Gastrocnemius medialis (tissue), 4 donors: ENCODE results near the gene ZSWIM1. TPM values are rescaled to one million over a fixed set of nuclear protein-coding genes. Genes with fewer than 3 reads are reported as not detected.

ENCODE experiments used
- ATAC-seq, 2 donors: fragments of 150-250 bp; one replicate each; pipeline ENCODE4 v1.9.1; 2016
- DNase-seq, 2 donors: peaks; one replicate each; pipeline ENCODE4 v3.0.0-alpha.2; 2019
- H3K27ac ChIP-seq, 4 donors: fragments of 200-600 bp; sonication (generic); 1 replicate in 1 of 4; 2 replicates in 3 of 4; pipeline ENCODE4 v1.5.1; 2016 to 2018; ENCODE audit warnings: mild to moderate bottlenecking in 2 of 4, moderate library complexity in 1 of 4
- H3K27me3 ChIP-seq, 3 donors: fragments of 200-600 bp; sonication (generic) in 2 of 3; 1 replicate in 1 of 3; 2 replicates in 2 of 3; pipeline versions ENCODE4 v1.5.1 to v1.6.0; 2016 to 2019; ENCODE audit warnings: mild to moderate bottlenecking in 1 of 3, moderate library complexity in 1 of 3
- H3K36me3 ChIP-seq, 2 donors: fragments of 200-600 bp; sonication (generic) in 1 of 2; one replicate each; pipeline ENCODE4 v1.5.1; 2017 to 2018
- H3K4me1 ChIP-seq, 2 donors: fragments of 200-600 bp; sonication (generic) in 1 of 2; one replicate each; pipeline ENCODE4 v1.5.1; 2016 to 2017; ENCODE audit warnings: mild to moderate bottlenecking in 2 of 2
- H3K4me3 ChIP-seq, 4 donors: fragments of 200-600 bp; sonication (generic) in 3 of 4; 1 replicate in 1 of 4; 2 replicates in 3 of 4; pipeline ENCODE4 v1.5.1; 2016 to 2019; ENCODE audit warnings: mild to moderate bottlenecking in 2 of 4
- H3K9me3 ChIP-seq, 3 donors: fragments of 200-600 bp; sonication (generic) in 2 of 3; 1 replicate in 1 of 3; 2 replicates in 2 of 3; pipeline ENCODE4 v1.5.1; 2016 to 2019
- CTCF ChIP-seq, 5 experiments: fragments of 450-650 bp in 3 of 5; fragments of 200-600 bp in 2 of 5; sonication (generic) in 2 of 5; IDR thresholded peaks in 4 of 5; conservative IDR thresholded peaks in 1 of 5; 1 replicate in 4 of 5; 2 replicates in 1 of 5; pipeline ENCODE4 v1.5.1; 2016 to 2019; ENCODE audit warnings: antibody characterized with exemption in 5 of 5, mild to moderate bottlenecking in 3 of 5, moderate library complexity in 3 of 5
- POLR2A ChIP-seq, 2 donors: fragments of 450-650 bp; IDR thresholded peaks; one replicate each; pipeline ENCODE4 v1.6.1; 2017; ENCODE audit warnings: antibody characterized with exemption in 2 of 2, mild to moderate bottlenecking in 2 of 2, moderate library complexity in 2 of 2
- in situ Hi-C, 4 donors: fragments of 200-750 bp; cut with MboI; loops; one replicate each; pipeline versions ENCODE4 v1.15.0 to v1.8.0; 2017; ENCODE audit warnings: low sequenced_read_pairs in 4 of 4
- intact Hi-C: fragments of 100-400 bp; cut with DNase I; formaldehyde crosslinking; loops from one replicate; pipeline ENCODE4 v1.15.1; 2023; ENCODE audit warnings: low total_unique reads
- total RNA-seq, 4 donors: library from RNA; depleted of rRNA; stranded (reverse); fragments of >200 nt; gene quantifications; one replicate each; pipeline versions ENCODE4 v1.1.0 to v1.2.3, GENCODE V29; 2016

Gene ZSWIM1
- total RNA-seq, 4 donors from 2014 or later, result 5.7 to 8.5 (median 6.9) TPM

- Histone ChIP-seq H3K4me3 (peak overlapping the region; percentile 76 to 96 (median 88)), H3K27ac (peak overlapping the region in 3 of 4 donors; percentile 87 to 97 (median 94)), H3K36me3 (peaks cover 0 to 53% of the 10 kb centered on the region in 2 donors), H3K9me3 (no peaks in the 10 kb centered on the region), H3K27me3 (no peaks in the 10 kb centered on the region), H3K4me1 (peaks cover 22 to 26% of the 10 kb centered on the region in 2 donors)
- TF ChIP-seq CTCF (IDR thresholded peaks at IDR 0.05 in 4 of 5, conservative IDR thresholded peaks at IDR 0.05 in 1 of 5), result no peak
- no peak for TF ChIP-seq POLR2A (IDR thresholded peaks at IDR 0.05)
- no peak for DNase-seq
- ATAC-seq, result no peak
- intact Hi-C loops (no loop called here), in situ Hi-C loops (no loop called here)
These were observed 11.2 kb downstream of the ZSWIM1 start for GRCh38 chr20:45892049-45892825.

- Histone ChIP-seq H3K4me3 (no peak overlapping the region), H3K4me1 (peaks cover 22 to 26% of the 10 kb centered on the region in 2 donors), H3K27ac (no peak overlapping the region), H3K27me3 (no peaks in the 10 kb centered on the region), H3K36me3 (peaks cover 0 to 57% of the 10 kb centered on the region in 2 donors), H3K9me3 (no peaks in the 10 kb centered on the region)
- in situ Hi-C loops (no loop called here), intact Hi-C loops (no loop called here)
- ATAC-seq (no peak), DNase-seq (no peak)
- no peak for TF ChIP-seq POLR2A (IDR thresholded peaks at IDR 0.05)
- TF ChIP-seq CTCF (IDR thresholded peaks at IDR 0.05 in 4 of 5, conservative IDR thresholded peaks at IDR 0.05 in 1 of 5), result no peak
These were observed 11.9 kb downstream of the ZSWIM1 start for GRCh38 chr20:45892828-45893500.

GRCh38 chr20:45893831-45894230 lies 12.8 kb downstream of the ZSWIM1 start:
- intact Hi-C loops, result no loop called here
- in situ Hi-C loops, result no loop called here
- peaks cover 21% of the 10 kb centered on the region in 2 donors for H3K4me1 ChIP-seq
- H3K4me3 ChIP-seq, result no peak overlapping the region
- H3K27ac ChIP-seq, result no peak overlapping the region
- no peaks in the 10 kb centered on the region for H3K9me3 ChIP-seq
- no peak for ATAC-seq
- peaks cover 0 to 66% of the 10 kb centered on the region in 2 donors for H3K36me3 ChIP-seq
- no peaks in the 10 kb centered on the region for H3K27me3 ChIP-seq
- TF ChIP-seq POLR2A (IDR thresholded peaks at IDR 0.05) (no peak), CTCF (IDR thresholded peaks at IDR 0.05 in 4 of 5, conservative IDR thresholded peaks at IDR 0.05 in 1 of 5) (no peak)
- DNase-seq, result no peak

- intact Hi-C loops, result no loop called here
- DNase-seq (no peak), ATAC-seq (no peak)
- peaks cover 12% of the 10 kb centered on the region in 2 donors for H3K4me1 ChIP-seq
- no peak overlapping the region for H3K27ac ChIP-seq
- in situ Hi-C loops, result no loop called here
- peaks cover 0 to 76% of the 10 kb centered on the region in 2 donors for H3K36me3 ChIP-seq
- H3K9me3 ChIP-seq, result no peaks in the 10 kb centered on the region
- H3K4me3 ChIP-seq, result no peak overlapping the region
- H3K27me3 ChIP-seq, result no peaks in the 10 kb centered on the region
- TF ChIP-seq POLR2A (IDR thresholded peaks at IDR 0.05), result no peak
- no peak for TF ChIP-seq CTCF (IDR thresholded peaks at IDR 0.05 in 4 of 5, conservative IDR thresholded peaks at IDR 0.05 in 1 of 5)
These were observed 13.8 kb downstream of the ZSWIM1 start for GRCh38 chr20:45894797-45895196.
